Ishikawa (cell line): ENCODE measurements around the gene RGS5.

Experiments
- CEBPB ChIP-seq: IDR thresholded peaks from 2 replicates; pipeline ENCODE4 v1.6.1; 2012
- CREB1 ChIP-seq: IDR thresholded peaks from 2 replicates; pipeline ENCODE4 v1.6.1; 2012; ENCODE audit warnings: low read depth
- NFIC ChIP-seq: IDR thresholded peaks from 2 replicates; pipeline ENCODE4 v1.6.1; 2012
- REST ChIP-seq: IDR thresholded peaks from 2 replicates; pipeline ENCODE4 v1.6.1; 2012; ENCODE audit warnings: low read depth, mild to moderate bottlenecking
- YY1 ChIP-seq: IDR thresholded peaks from 2 replicates; pipeline ENCODE4 v1.6.1; 2012; ENCODE audit warnings: low read depth
- ZBTB7A ChIP-seq: IDR thresholded peaks from 2 replicates; pipeline ENCODE4 v1.6.1; 2012; ENCODE audit warnings: low read depth

GRCh38 chr1:163202833-163203451, at the start of gene RGS5:
- TF ChIP-seq NFIC, result no peak
- no peak for TF ChIP-seq ZBTB7A
- TF ChIP-seq REST, result no peak
- TF ChIP-seq YY1, result no peak
- no peak for TF ChIP-seq CREB1
- TF ChIP-seq CEBPB, result no peak
